Upper lobe of left lung (tissue), 6 donors: Measurements from ENCODE around the gene ASB3. TPM values are rescaled to one million over a fixed set of nuclear protein-coding genes. Genes with fewer than 3 reads are reported as not detected.

Experiments
- ATAC-seq, 2 donors: fragments of 200-7000 bp; cut with Tn5 transposase; one replicate each; pipeline ENCODE4 v1.9.1; 2022; ENCODE audit warnings: mild to moderate bottlenecking in 2 of 2, moderate library complexity in 2 of 2; ENCODE audit not compliant: low FRiP score in 2 of 2
- DNase-seq, 2 donors: peaks; one replicate each; pipeline ENCODE4 v3.0.0-alpha.2; 2019 to 2020
- H3K27ac ChIP-seq, 4 donors: fragments of 200-600 bp; sonication (generic); one replicate each; pipeline ENCODE4 v1.5.1; 2016 to 2019
- H3K27me3 ChIP-seq, 4 donors: fragments of 200-600 bp; sonication (generic); one replicate each; pipeline ENCODE4 v1.5.1; 2017 to 2019
- H3K36me3 ChIP-seq, 4 donors: fragments of 200-600 bp; sonication (generic); one replicate each; pipeline ENCODE4 v1.5.1; 2016 to 2019
- H3K4me1 ChIP-seq, 4 donors: fragments of 200-600 bp; sonication (generic); one replicate each; pipeline ENCODE4 v1.5.1; 2018 to 2019
- H3K4me3 ChIP-seq, 4 donors: fragments of 200-600 bp; sonication (generic); one replicate each; pipeline ENCODE4 v1.5.1; 2017 to 2019; ENCODE audit warnings: mild to moderate bottlenecking in 2 of 4, moderate library complexity in 1 of 4
- H3K9me3 ChIP-seq, 4 donors: fragments of 200-600 bp; sonication (generic); one replicate each; pipeline ENCODE4 v1.5.1; 2018 to 2019
- CTCF ChIP-seq, 6 experiments: fragments of 450-650 bp in 4 of 6; fragments of 200-600 bp in 2 of 6; sonication (generic) in 2 of 6; IDR thresholded peaks; one replicate each; pipeline ENCODE4 v1.5.1; 2016 to 2019; ENCODE audit warnings: antibody characterized with exemption in 6 of 6
- EP300 ChIP-seq, 4 donors: sonication (generic); formaldehyde crosslinking; IDR thresholded peaks; one replicate each; pipeline ENCODE4 v1.5.1; 2017; ENCODE audit warnings: antibody characterized with exemption in 4 of 4, control low read depth in 2 of 4
- POLR2A ChIP-seq, 4 donors: fragments of 450-650 bp; IDR thresholded peaks; one replicate each; pipeline ENCODE4 v1.5.1; 2016 to 2017; ENCODE audit warnings: antibody characterized with exemption in 4 of 4, mild to moderate bottlenecking in 2 of 4
- POLR2AphosphoS5 ChIP-seq, 2 donors: sonication (generic); formaldehyde crosslinking; IDR thresholded peaks; one replicate each; pipeline ENCODE4 v1.5.1; 2017; ENCODE audit warnings: antibody characterized with exemption in 2 of 2
- WGBS, 2 donors: methylation state at CpG; one replicate each; pipeline ENCODE4 v1.1.5; 2017 to 2018; 5-methylcytosine and 5-hydroxymethylcytosine counted together
- total RNA-seq, 6 donors: library from RNA; depleted of rRNA in 4 of 6; stranded (reverse); fragments of >200 nt in 4 of 6; gene quantifications; one replicate each; pipeline versions ENCODE4 v1.1.0 to v1.2.1, GENCODE V29; 2016 to 2021
- donor health status: DM: no; HTN: no; CAD: no; lungs with moderate emphysema.
- donor health status: DM: no; HTN: yes; CAD: no; lungs with severe emphysema.

Gene ASB3
- total RNA-seq, 6 donors from 2014 or later: 16.4 to 54.2 (median 25.2) TPM

GRCh38 chr2:53802617-53803151, 15.9 kb upstream of the ASB3 start:
- WGBS, 2 donors: 59 to 65% methylated on average over 7 of the region's 7 CpGs
- DNase-seq (no peak), ATAC-seq (no peak)
- Histone ChIP-seq H3K27me3 (no peaks in the 10 kb centered on the region), H3K4me3 (no peak overlapping the region), H3K4me1 (peaks cover 0 to 5% (median 0%) of the 10 kb centered on the region in 4 donors), H3K9me3 (no peaks in the 10 kb centered on the region), H3K27ac (peak overlapping the region in 2 of 4 donors; percentile 5 to 14), H3K36me3 (peaks cover 0 to 96% (median 35%) of the 10 kb centered on the region in 4 donors)
- no peak for TF ChIP-seq CTCF (IDR thresholded peaks at IDR 0.05)
- TF ChIP-seq EP300 (IDR thresholded peaks at IDR 0.05): no peak
- TF ChIP-seq POLR2AphosphoS5 (IDR thresholded peaks at IDR 0.05): no peak
- no peak for TF ChIP-seq POLR2A (IDR thresholded peaks at IDR 0.05)

- Histone ChIP-seq H3K9me3 (no peaks in the 10 kb centered on the region), H3K27ac (no peak overlapping the region), H3K27me3 (no peaks in the 10 kb centered on the region), H3K36me3 (peaks cover 4 to 94% (median 34%) of the 10 kb centered on the region in 4 donors), H3K4me3 (no peak overlapping the region), H3K4me1 (peaks cover 0 to 5% (median 0%) of the 10 kb centered on the region in 4 donors)
- TF ChIP-seq EP300 (IDR thresholded peaks at IDR 0.05) (no peak), POLR2A (IDR thresholded peaks at IDR 0.05) (no peak), CTCF (IDR thresholded peaks at IDR 0.05) (no peak), POLR2AphosphoS5 (IDR thresholded peaks at IDR 0.05) (no peak)
- ATAC-seq: no peak
- no peak for DNase-seq
Measured at GRCh38 chr2:53801547-53801946, 14.8 kb upstream of the ASB3 start.

GRCh38 chr2:53793821-53794220, 7.1 kb upstream of the ASB3 start:
- Histone ChIP-seq H3K4me1 (peaks cover 3 to 24% (median 12%) of the 10 kb centered on the region in 4 donors), H3K36me3 (peaks cover 4 to 44% (median 28%) of the 10 kb centered on the region in 4 donors), H3K27ac (peak overlapping the region in 2 of 4 donors; percentile 36 to 55), H3K4me3 (no peak overlapping the region), H3K27me3 (no peaks in the 10 kb centered on the region), H3K9me3 (no peaks in the 10 kb centered on the region)
- TF ChIP-seq EP300 (IDR thresholded peaks at IDR 0.05) (peak in 2 of 4 donors; percentile 74 to 91), POLR2A (IDR thresholded peaks at IDR 0.05) (peak in 1 of 4 donors; percentile 5), CTCF (IDR thresholded peaks at IDR 0.05) (no peak), POLR2AphosphoS5 (IDR thresholded peaks at IDR 0.05) (no peak)
- ATAC-seq: peak; percentile 61 to 67
- 60 to 64% methylated on average over 3 of the region's 3 CpGs for WGBS, 2 donors
- no peak for DNase-seq

- peak overlapping the region in 3 of 4 donors; percentile 32 to 55 (median 36) for H3K27ac ChIP-seq
- peak in 1 of 2 donors; percentile 46 for ATAC-seq
- 64 to 66% methylated on average over 3 of the region's 3 CpGs for WGBS, 2 donors
Measured at GRCh38 chr2:53793261-53793660, 6.5 kb upstream of the ASB3 start.

More at GRCh38 chr2:53793261-53793660, 6.5 kb upstream of the ASB3 start:
- no peaks in the 10 kb centered on the region for H3K27me3 ChIP-seq
- DNase-seq: no peak
- peaks cover 4 to 39% (median 25%) of the 10 kb centered on the region in 4 donors for H3K36me3 ChIP-seq
- no peak for TF ChIP-seq EP300 (IDR thresholded peaks at IDR 0.05)
- TF ChIP-seq CTCF (IDR thresholded peaks at IDR 0.05): no peak
- TF ChIP-seq POLR2A (IDR thresholded peaks at IDR 0.05): no peak
- no peak for TF ChIP-seq POLR2AphosphoS5 (IDR thresholded peaks at IDR 0.05)
- H3K9me3 ChIP-seq: no peaks in the 10 kb centered on the region
- no peak overlapping the region for H3K4me3 ChIP-seq
- H3K4me1 ChIP-seq: peaks cover 7 to 29% (median 17%) of the 10 kb centered on the region in 4 donors
